H1 (cell line): ENCODE data around the gene TMC6. TPM values are rescaled to one million over a fixed set of nuclear protein-coding genes. Genes with fewer than 3 reads are reported as not detected.

Experiments used
- CTBP2 ChIP-seq: IDR thresholded peaks from 2 replicates; pipeline ENCODE4 v1.7.0; 2011; ENCODE audit warnings: borderline replicate concordance, mild to moderate bottlenecking, moderate library complexity, mixed read lengths, low read length; ENCODE audit not compliant: insufficient read depth, insufficient read length
- POLR2A ChIP-seq, 2 experiments: IDR thresholded peaks; 1 replicate in 1 of 2; 2 replicates in 1 of 2; pipeline ENCODE4 v1.6.1; 2011; ENCODE audit warnings: low read depth in 2 of 2, low read length in 2 of 2, mild to moderate bottlenecking in 2 of 2; ENCODE audit errors: control extremely low read depth in 1 of 2
- RAD21 ChIP-seq, 2 experiments: IDR thresholded peaks in 1 of 2; conservative IDR thresholded peaks in 1 of 2; 2 replicates each; pipeline ENCODE4 v1.6.1; 2011; ENCODE audit warnings: low read depth in 2 of 2, low read length in 2 of 2, improper control_type of control experiment in 1 of 2, inconsistent platforms in 1 of 2, mild to moderate bottlenecking in 1 of 2, moderate library complexity in 1 of 2
- RBBP5 ChIP-seq: IDR thresholded peaks from 2 replicates; pipeline ENCODE4 v1.7.1; 2012; ENCODE audit warnings: low read depth, mild to moderate bottlenecking, inconsistent platforms, low read length, moderate library complexity, borderline replicate concordance
- RXRA ChIP-seq: IDR thresholded peaks from 2 replicates; pipeline ENCODE4 v1.6.1; 2011; ENCODE audit warnings: low read depth, mild to moderate bottlenecking, low read length, moderate library complexity; ENCODE audit not compliant: insufficient read depth
- SIRT6 ChIP-seq: IDR thresholded peaks from one replicate; pipeline ENCODE4 v1.7.1; 2012; ENCODE audit warnings: low read length, inconsistent platforms
- SP2 ChIP-seq: IDR thresholded peaks from 2 replicates; pipeline ENCODE4 v1.6.1; 2012; ENCODE audit warnings: mild to moderate bottlenecking, low read length, inconsistent platforms
- TCF12 ChIP-seq: IDR thresholded peaks from 2 replicates; pipeline ENCODE4 v1.6.1; 2011; ENCODE audit warnings: low read depth, mild to moderate bottlenecking, low read length
- polyA plus RNA-seq, 7 experiments: library from polyadenylated mRNA; depleted of rRNA in 3 of 7; stranded (reverse) in 5 of 7; unstranded in 2 of 7; fragments of >200 nt in 5 of 7; fragments of 200-250 nt in 2 of 7; gene quantifications; 1 replicate in 5 of 7; 2 replicates in 1 of 7; 4 replicates in 1 of 7; pipeline versions ENCODE4 v1.2.1 to v1.2.3, GENCODE V29; 2011 to 2013; ENCODE audit warnings: missing spikeins in 2 of 7, mixed read lengths in 2 of 7
- total RNA-seq: library from RNA; stranded (reverse); fragmentation: NEBNext Ultra II Directional; extraction: Animal tissue kit (Norgen Biotek cat#: 25700); gene quantifications from 2 replicates; pipeline ENCODE4 v1.2.1, GENCODE V29; 2021
- TF ChIP-seq, protein P1 (sequence below): IDR thresholded peaks from 2 replicates; pipeline ENCODE4 v1.6.1; 2012; ENCODE audit warnings: inconsistent platforms

Gene TMC6
- total and polyA plus RNA-seq, 2 of the 8 experiments (the other 6 are each of a cell fraction or from before 2014, with no cell fraction given): 39.4 to 77.6 TPM

DNA sequence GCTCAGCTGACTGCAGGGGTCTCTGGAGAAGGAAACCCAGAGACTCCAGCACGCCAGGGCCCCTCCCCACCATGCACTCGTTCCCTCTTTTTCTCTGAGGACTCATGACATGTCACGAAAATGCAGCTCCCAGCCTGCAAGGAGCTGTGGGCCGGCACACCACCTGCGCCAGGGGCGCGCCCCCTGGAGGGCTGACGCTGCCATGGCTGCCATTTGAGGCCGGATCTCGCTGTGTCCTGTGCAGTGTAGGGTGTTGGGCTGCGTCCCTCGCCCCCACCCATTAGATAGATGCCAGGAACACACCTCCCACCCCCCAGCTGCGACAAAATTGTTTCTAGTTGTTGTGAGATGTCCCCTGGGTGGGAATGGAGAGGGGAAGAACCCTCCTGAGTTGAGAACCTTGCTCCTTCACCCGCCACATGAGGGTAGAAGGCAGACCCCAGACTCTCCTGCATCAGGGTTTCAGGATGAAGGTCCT is 48.0 kb upstream of the TMC6 start (continued):
- TF ChIP-seq RXRA (no peak), RAD21 (IDR thresholded peaks at IDR 0.05 in 1 of 2, conservative IDR thresholded peaks at IDR 0.05 in 1 of 2; ENCODE audit: low read depth in 2 of 2, low read length in 2 of 2) (peak; percentile 48 to 70), POLR2A (IDR thresholded peaks at IDR 0.05; ENCODE audit: control extremely low read depth in 1 of 2, low read depth in 2 of 2, low read length in 2 of 2) (peak in 1 of 2 experiments; percentile 49; a peak in 1 of 3 replicates), SIRT6 (no peak), SP2 (no peak), TCF12 (peak; percentile 32; the same call in 1 of the 2 replicates), RBBP5 (no peak; the same call in 1 of the 2 replicates), CTBP2 (no peak)
- TF ChIP-seq, protein P1, sequence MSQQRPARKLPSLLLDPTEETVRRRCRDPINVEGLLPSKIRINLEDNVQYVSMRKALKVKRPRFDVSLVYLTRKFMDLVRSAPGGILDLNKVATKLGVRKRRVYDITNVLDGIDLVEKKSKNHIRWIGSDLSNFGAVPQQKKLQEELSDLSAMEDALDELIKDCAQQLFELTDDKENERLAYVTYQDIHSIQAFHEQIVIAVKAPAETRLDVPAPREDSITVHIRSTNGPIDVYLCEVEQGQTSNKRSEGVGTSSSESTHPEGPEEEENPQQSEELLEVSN: 0 out of 2 replicates have a peak, but pooled peaks have one; percentile 27
